ENCODE measurements around the gene NBPF9. TPM values are rescaled to one million over a fixed set of nuclear protein-coding genes. Genes with fewer than 3 reads are reported as not detected.
"Not testable (repeated sequence)": the region's sequence is repeated elsewhere in the genome, so short reads cannot be mapped to it uniquely, and the experiment has no call there.

The NBPF9 gene
- total RNA-seq, 2 experiments from 2014 or later: 22.0 to 24.3 TPM

GRCh38 chr1:149093155-149093554, 10.2 kb downstream of the NBPF9 start:
- H3K36me3 Mint-ChIP-seq; H3K4me3 Mint-ChIP-seq; H3K27ac Mint-ChIP-seq; intact Hi-C loops (cut with micrococcal nuclease); DNase-seq; H3K4me1 Mint-ChIP-seq (ENCODE audit: low read depth); POLR2A ChIA-PET; CTCF ChIA-PET; H3K9me3 Mint-ChIP-seq; H3K27me3 Mint-ChIP-seq: not testable (repeated sequence)

DNA sequence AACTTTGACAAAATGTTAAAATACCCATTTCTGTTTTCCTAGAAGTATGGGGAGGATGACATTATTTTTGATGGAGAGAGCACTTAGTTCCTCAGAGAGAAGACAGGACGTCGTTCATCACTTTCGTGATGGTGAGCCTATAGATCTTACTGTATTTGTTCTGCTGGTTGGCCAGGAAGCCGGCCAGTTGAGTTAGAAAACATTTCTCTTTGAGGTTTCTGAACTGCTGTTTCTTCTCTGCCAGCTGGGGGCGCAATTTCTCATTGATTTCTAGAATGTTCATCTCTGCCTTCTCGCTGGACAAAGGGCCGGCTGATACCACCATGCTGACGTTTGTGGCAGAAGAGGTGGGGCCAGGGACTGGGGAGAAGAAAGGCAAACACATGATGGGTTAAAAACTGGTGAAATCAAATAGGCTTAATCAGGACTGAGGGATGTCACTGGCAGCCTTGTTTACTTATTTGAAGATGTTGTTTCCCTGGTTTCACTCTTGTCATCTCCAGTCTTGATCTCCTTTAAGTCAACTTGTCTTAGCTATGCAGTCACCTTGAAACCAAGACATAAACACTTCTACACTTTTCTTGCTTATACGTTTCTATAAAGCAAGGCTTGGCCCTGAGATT, 27.7 kb downstream of the NBPF9 start:
- intact Hi-C loops (cut with micrococcal nuclease); CTCF ChIA-PET; H3K4me3 Mint-ChIP-seq; POLR2A ChIA-PET; H3K36me3 Mint-ChIP-seq; H3K27me3 Mint-ChIP-seq; H3K9me3 Mint-ChIP-seq; H3K4me1 Mint-ChIP-seq (ENCODE audit: low read depth); H3K27ac Mint-ChIP-seq; DNase-seq: not testable (repeated sequence)

DNA sequence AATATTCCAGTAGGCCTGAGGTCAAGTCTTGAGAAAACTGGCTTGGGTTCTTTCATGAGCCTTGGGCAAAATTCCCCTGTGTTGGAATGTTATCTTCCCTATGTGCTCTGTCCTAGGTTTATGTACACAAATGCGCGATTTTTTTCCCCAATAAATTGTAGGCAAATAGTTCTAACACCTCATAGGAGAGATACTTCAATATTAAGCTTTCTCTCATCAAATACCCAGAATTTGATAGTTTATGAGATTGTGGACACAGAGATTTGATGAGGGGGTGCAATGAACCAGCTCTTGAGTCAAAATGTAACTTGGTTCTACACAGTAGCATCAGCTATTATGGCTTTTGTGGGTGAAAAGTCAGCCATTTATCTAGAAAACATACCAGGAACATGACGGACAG, 38.7 kb downstream of the NBPF9 start:
- POLR2A ChIA-PET; CTCF ChIA-PET; H3K4me1 Mint-ChIP-seq (ENCODE audit: low read depth); intact Hi-C loops (cut with micrococcal nuclease); H3K4me3 Mint-ChIP-seq; H3K27ac Mint-ChIP-seq; DNase-seq; H3K9me3 Mint-ChIP-seq; H3K27me3 Mint-ChIP-seq; H3K36me3 Mint-ChIP-seq: not testable (repeated sequence)

- intact Hi-C loops (cut with micrococcal nuclease); H3K27ac Mint-ChIP-seq; DNase-seq; H3K4me1 Mint-ChIP-seq (ENCODE audit: low read depth); H3K9me3 Mint-ChIP-seq; POLR2A ChIA-PET; H3K36me3 Mint-ChIP-seq; H3K4me3 Mint-ChIP-seq; H3K27me3 Mint-ChIP-seq; CTCF ChIA-PET: not testable (repeated sequence)
Measured at GRCh38 chr1:149043056-149043455, 60.3 kb downstream of the NBPF9 start.

- intact Hi-C loops (cut with micrococcal nuclease); H3K27me3 Mint-ChIP-seq; H3K27ac Mint-ChIP-seq; H3K4me1 Mint-ChIP-seq (ENCODE audit: low read depth); DNase-seq; POLR2A ChIA-PET; H3K9me3 Mint-ChIP-seq; H3K36me3 Mint-ChIP-seq; H3K4me3 Mint-ChIP-seq; CTCF ChIA-PET: not testable (repeated sequence)
Measured at GRCh38 chr1:149033916-149034315, 69.4 kb downstream of the NBPF9 start.

- CTCF ChIA-PET: not testable (repeated sequence)
Measured at GRCh38 chr1:149024327-149024726, 79.0 kb downstream of the NBPF9 start.

DNA sequence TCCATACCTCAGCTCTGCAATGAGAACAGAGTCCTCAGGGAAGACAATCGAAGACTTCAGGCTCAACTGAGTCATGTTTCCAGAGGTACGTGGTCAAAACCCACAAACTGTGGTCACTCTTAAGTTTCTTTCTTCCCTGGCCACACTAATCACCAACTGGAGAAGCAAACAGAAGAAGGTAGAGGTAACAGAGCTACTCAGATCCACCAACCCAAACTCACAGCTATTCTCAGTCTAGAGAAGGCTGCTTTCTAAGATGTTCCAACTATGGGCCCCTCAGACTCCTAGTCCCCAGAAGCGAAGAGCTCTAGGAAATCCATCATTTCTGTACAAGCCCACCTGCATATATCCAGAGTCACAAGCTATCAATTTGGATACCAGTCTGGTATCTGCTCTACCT, 84.8 kb downstream of the NBPF9 start:
- H3K27ac Mint-ChIP-seq; DNase-seq; H3K27me3 Mint-ChIP-seq; intact Hi-C loops (cut with micrococcal nuclease); CTCF ChIA-PET; H3K9me3 Mint-ChIP-seq; H3K4me1 Mint-ChIP-seq (ENCODE audit: low read depth); POLR2A ChIA-PET; H3K36me3 Mint-ChIP-seq; H3K4me3 Mint-ChIP-seq: not testable (repeated sequence)

More at GRCh38 chr1:149024327-149024726, 79.0 kb downstream of the NBPF9 start:
- H3K27ac Mint-ChIP-seq; POLR2A ChIA-PET; H3K4me3 Mint-ChIP-seq; intact Hi-C loops (cut with micrococcal nuclease); DNase-seq; H3K36me3 Mint-ChIP-seq; H3K9me3 Mint-ChIP-seq; H3K27me3 Mint-ChIP-seq; H3K4me1 Mint-ChIP-seq (ENCODE audit: low read depth): not testable (repeated sequence)

GRCh38 chr1:149016626-149017025, 86.7 kb downstream of the NBPF9 start:
- CTCF ChIA-PET; H3K27ac Mint-ChIP-seq; H3K27me3 Mint-ChIP-seq; H3K9me3 Mint-ChIP-seq; POLR2A ChIA-PET; H3K4me3 Mint-ChIP-seq; H3K4me1 Mint-ChIP-seq (ENCODE audit: low read depth); H3K36me3 Mint-ChIP-seq; DNase-seq; intact Hi-C loops (cut with micrococcal nuclease): not testable (repeated sequence)

GRCh38 chr1:149015522-149015921, 87.8 kb downstream of the NBPF9 start:
- H3K36me3 Mint-ChIP-seq; CTCF ChIA-PET; POLR2A ChIA-PET; H3K4me1 Mint-ChIP-seq (ENCODE audit: low read depth); H3K27me3 Mint-ChIP-seq; DNase-seq; H3K9me3 Mint-ChIP-seq; H3K4me3 Mint-ChIP-seq; H3K27ac Mint-ChIP-seq; intact Hi-C loops (cut with micrococcal nuclease): not testable (repeated sequence)

GRCh38 chr1:149013513-149013912, 89.8 kb downstream of the NBPF9 start:
- H3K36me3 Mint-ChIP-seq; CTCF ChIA-PET; POLR2A ChIA-PET; H3K4me1 Mint-ChIP-seq (ENCODE audit: low read depth); H3K27ac Mint-ChIP-seq; H3K9me3 Mint-ChIP-seq; H3K4me3 Mint-ChIP-seq; intact Hi-C loops (cut with micrococcal nuclease); DNase-seq; H3K27me3 Mint-ChIP-seq: not testable (repeated sequence)

- intact Hi-C loops (cut with micrococcal nuclease); H3K27ac Mint-ChIP-seq; DNase-seq: not testable (repeated sequence)
Measured at GRCh38 chr1:149012599-149012998, 90.8 kb downstream of the NBPF9 start.

GRCh38 chr1:149009761-149010160, 93.6 kb downstream of the NBPF9 start:
- POLR2A ChIA-PET; H3K4me1 Mint-ChIP-seq (ENCODE audit: low read depth); H3K27ac Mint-ChIP-seq; H3K36me3 Mint-ChIP-seq; DNase-seq; H3K9me3 Mint-ChIP-seq; H3K27me3 Mint-ChIP-seq; intact Hi-C loops (cut with micrococcal nuclease); CTCF ChIA-PET; H3K4me3 Mint-ChIP-seq: not testable (repeated sequence)

More at GRCh38 chr1:149012599-149012998, 90.8 kb downstream of the NBPF9 start:
- POLR2A ChIA-PET; H3K9me3 Mint-ChIP-seq; CTCF ChIA-PET; H3K4me1 Mint-ChIP-seq (ENCODE audit: low read depth); H3K4me3 Mint-ChIP-seq; H3K36me3 Mint-ChIP-seq; H3K27me3 Mint-ChIP-seq: not testable (repeated sequence)

DNA sequence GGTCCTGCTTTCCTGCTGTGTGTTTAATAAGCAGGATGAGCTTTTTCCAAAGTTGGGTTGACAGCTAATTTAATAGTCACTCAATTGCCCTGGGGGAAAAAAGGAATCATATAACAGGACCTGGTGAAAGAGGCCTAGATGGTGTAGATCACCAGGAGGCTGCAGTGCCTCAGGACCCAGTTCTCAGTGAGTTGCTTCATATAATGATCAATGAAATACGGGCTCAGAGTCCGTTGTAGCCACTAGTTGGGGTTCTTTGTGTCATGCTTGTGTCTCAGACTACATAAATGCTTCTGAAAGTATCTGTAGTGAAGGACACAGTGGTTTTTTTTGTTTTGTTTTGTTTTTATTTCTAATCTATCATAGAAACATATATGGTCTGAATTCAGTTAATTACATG, 94.6 kb downstream of the NBPF9 start:
- POLR2A ChIA-PET; CTCF ChIA-PET; H3K27ac Mint-ChIP-seq; intact Hi-C loops (cut with micrococcal nuclease); H3K27me3 Mint-ChIP-seq; H3K36me3 Mint-ChIP-seq; DNase-seq; H3K4me3 Mint-ChIP-seq; H3K4me1 Mint-ChIP-seq (ENCODE audit: low read depth); H3K9me3 Mint-ChIP-seq: not testable (repeated sequence)

- DNase-seq; H3K27me3 Mint-ChIP-seq; H3K27ac Mint-ChIP-seq; H3K4me1 Mint-ChIP-seq (ENCODE audit: low read depth); H3K36me3 Mint-ChIP-seq; POLR2A ChIA-PET; H3K9me3 Mint-ChIP-seq; H3K4me3 Mint-ChIP-seq; CTCF ChIA-PET; intact Hi-C loops (cut with micrococcal nuclease): not testable (repeated sequence)
Measured at GRCh38 chr1:149008326-149008725, 95.0 kb downstream of the NBPF9 start.
